Measurements from ENCODE around the gene SERPINE3.

SERPINE3 gene

DNA sequence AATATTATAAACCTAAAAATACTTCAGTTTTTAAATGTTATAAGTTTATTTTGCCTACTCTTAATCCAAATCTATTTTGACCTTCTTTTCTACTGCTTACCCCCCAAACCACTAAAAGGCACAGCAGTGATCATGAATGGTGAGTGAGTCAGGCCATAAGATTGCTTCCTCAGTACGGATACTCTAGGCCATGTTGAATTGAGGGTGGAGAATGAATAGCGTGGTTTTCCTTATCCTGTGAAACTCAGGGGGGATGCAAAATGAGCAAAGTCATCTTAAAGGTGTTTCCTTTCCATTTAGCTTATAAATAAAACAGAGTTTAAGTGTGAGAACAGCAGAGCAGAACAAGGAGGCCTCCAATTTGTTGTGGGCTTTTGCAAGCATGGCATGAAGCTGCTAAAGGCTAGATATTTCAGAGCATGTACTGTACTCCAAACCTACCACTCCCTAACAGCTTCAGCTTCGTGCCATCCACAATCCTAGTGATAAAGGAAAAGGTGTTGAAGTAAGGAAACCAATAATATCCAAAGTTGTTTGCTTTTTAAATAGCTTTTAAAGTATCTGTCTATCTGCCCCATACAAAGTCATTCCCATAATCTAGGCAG is 25.0 kb downstream of the SERPINE3 start:
- DNase-seq: no peak

DNA sequence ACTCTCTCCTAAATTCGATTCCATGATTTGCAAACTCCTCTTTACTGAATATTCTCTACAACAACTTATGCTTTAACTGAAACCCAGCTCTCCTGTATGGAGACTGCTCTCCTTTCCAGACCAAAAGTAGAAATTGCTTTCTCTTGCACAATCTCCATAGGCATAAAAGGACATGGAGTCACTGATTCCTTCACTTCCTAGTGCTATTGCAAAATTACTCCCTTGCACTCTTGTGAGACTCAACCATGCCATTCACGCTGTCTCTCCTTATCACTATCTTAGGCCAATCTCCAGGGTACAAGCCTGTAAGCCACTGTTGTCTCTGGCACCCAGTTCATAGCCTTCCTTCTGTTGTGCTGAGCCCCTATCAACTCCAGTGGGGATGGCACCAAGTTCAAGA is 30.6 kb downstream of the SERPINE3 start:
- DNase-seq: no peak

DNA sequence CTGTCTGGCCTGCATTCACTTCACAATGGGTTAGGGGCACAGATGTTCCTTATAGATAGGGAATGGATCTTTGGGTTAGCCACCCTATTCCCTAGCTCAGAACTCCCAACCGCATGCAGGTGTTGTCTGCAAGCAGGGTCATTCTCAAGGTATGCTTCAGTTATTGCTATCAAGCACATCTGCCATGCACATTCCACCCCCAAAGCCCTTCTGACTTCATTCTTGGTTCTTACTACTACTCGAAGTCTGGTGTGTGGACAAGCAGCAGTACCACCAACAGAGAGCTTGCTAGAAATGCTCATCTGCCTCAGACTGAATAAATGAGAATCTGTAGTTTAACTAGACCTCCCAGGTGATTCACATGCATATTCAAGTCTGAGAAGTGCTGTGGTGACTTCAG is 31.3 kb downstream of the SERPINE3 start:
- DNase-seq: no peak

DNA sequence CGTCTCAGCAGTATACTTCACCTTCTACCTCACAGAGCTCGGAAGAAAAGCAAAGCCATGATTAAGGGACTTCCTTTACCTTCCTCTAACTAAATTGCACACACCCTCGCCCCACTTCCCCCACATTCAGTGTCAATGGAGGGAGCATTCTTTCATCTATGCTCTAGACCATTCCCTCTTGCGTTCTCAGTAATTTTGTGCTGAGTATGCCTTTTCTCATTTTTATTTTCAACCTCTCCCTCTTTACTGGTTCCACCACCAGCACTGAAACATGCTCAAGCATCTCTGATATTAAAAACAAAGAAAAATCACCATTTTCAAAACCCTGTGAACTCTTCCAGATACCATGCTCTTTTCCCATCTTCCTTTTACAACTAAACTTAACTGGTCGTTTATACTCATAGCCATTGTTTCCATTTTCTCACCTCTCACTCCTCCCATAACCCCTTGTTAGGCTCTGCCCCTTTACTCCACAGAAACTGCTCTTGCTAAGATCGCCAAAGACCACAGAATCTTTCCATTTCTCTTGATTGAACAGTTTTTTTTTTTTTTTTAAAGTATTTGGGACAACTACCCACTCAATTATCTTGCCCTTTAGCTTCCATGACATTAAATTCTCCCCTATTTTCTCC is 32.4 kb downstream of the SERPINE3 start:
- no peak for DNase-seq

DNA sequence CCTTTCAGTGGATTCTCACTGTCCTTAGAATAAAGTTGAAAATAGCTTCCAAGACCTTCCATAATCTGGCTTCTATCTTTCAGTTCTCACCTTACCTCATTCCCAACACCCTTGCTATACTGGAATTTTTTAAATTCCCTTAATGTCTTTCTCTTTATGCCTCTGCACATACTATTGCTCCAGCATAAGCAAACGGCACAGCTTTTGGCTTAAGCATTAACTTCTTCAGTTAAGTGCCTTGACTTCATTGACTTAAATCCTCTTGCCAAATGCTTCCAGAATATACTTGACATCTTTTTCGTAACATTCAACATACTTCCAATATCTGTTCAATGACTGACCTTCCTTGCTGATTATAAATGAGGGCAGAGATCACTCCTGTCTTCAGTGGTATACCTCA is 34.0 kb downstream of the SERPINE3 start:
- no peak for DNase-seq

DNA sequence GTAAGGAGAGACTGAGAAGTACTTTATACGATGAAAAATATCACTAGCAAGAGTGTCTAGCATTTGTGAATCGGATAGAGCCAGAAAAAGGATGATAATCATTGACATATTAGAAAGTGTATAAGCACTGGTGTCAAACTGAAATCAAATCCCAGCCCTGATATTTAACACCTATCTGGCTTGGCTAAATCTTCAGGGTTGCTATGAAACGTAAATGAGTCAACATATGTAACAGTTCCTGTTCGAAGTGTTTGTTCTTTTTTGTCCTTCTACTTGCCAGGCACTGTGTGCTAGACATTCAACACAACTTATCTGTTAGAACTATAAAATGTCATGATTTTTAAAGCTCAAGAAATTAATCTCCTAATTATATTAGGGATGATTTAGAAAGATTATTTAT is 40.8 kb downstream of the SERPINE3 start:
- no peak for DNase-seq

DNA sequence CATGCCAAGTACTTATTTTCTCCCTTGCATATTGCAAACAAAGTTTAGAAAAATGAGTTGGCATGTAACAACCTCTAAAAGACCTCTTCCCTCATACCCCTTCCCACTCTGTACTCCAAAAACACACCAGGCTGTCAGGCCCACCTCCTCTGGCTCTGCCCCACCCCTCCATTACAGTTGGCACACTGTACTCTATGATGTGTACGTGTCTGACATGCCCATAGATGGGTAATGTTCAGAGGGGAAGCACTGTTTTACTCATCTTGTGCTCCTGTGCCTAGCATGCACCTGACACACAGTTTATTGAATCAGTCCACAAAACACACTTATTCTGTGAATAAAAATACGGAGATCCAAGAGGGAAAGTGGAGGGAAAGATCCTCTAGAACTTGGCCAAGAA is 45.6 kb downstream of the SERPINE3 start:
- DNase-seq: no peak

DNA sequence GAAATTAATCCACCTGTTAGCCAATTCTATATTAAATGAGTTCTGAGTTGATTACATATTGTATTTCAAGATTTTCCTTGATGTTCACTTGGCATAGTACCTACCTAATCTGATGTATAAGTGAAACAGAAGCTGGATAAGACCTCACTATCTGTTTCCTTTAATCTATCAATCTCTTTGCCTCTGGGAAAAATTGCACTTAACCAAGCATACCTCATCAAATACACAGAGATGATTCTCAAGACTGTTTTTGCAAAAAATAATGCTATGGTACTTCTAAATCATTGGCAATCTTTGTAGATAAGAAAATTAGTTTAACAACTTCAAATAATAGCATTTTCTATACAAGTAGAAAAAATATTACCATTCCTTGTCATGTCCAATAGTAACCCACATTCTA is 55.2 kb downstream of the SERPINE3 start:
- DNase-seq: no peak

DNA sequence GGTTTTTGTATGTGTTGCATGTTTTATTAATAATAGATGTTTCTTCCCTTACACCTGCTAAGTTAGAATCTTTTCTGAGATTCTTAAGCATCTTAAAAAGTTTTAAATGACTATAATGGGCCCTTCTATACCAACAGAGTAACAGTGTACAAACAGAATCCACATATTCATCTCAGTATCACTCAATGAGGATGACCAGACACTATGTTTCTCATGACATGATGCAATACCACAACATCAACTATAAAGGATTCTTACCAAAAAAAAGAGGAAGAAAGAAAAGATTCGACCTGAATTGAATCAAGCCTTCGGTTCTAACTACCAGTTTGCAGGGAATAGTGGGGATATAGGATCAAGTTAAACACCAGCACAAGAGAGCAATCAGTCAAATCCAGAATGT is 56.9 kb downstream of the SERPINE3 start:
- DNase-seq: no peak

DNA sequence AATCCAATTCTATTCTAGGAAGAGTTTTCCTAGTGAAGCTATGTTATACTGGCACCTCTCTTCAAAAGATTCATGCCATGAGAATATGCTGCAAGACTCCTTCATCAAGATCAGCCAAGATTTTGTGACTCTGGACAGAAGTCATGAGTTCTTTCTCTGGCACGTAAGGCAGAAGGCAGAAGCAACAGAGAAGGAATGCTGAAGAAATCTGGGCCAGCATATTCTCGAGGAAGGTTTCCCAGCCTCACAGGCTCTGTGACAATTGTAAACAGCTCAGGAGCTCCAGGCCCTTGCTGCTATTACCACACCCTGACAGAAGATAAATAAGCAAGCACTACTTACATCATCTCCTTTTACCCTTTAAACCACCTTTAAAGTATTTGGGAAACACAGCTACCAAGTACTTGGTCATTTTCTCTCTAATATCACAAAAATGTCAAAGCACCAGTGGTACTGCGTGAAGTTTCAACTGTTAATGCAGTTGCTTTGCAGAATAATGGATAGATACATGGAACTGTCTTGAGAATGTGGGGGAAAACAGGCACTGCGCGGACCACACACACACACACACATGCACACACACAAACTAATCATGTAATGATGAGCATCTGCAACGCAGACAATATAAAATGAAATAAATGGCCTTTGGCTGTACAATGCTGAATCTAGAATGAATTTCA is 57.9 kb downstream of the SERPINE3 start:
- no peak for DNase-seq

DNA sequence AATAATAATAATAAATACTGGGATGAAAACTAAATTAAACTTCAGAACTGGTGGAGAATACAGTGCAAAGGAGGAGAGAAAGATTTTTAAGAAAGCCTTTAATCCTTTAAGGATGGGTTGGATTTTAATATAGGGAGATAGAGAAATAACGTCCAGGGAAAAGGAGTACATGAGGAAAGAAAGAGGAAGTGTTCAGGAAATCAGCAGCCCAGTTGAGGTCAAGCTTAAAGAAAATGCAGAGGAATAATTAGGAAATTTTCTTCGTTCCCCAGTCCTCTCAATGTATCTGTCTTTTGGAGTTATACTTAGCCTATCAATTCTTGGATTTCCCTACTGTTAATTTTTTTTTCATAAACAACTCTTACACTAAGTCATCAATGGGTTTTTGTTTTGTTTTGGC is 65.7 kb downstream of the SERPINE3 start:
- DNase-seq: no peak

DNA sequence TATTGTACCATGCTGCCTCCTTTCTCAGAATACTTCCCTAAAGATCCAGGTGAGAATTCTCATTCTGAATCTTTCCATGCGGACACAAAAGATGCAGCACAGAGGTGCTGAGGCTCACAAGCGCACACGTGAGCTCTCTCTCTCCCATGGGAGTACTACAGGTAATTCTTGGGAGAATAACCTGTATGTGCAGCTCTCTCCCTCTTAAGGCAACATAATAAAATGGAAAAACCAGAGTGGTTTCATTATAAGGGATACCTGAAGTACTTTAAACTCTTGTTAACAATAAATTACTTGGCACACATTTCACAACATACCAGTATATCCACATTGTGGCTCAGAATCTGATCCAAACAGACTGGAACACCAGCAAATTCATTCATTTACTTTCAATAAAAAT is 72.9 kb downstream of the SERPINE3 start:
- no peak for DNase-seq
